Measurements from ENCODE around the gene TBC1D17. TPM values are rescaled to one million over a fixed set of nuclear protein-coding genes. Genes with fewer than 3 reads are reported as not detected.

The TBC1D17 gene
- total and polyA plus RNA-seq, 2 of the 13 experiments (the other 11 are each of a cell fraction or from before 2014, with no cell fraction given) = 9.7 to 16.9 TPM

DNA sequence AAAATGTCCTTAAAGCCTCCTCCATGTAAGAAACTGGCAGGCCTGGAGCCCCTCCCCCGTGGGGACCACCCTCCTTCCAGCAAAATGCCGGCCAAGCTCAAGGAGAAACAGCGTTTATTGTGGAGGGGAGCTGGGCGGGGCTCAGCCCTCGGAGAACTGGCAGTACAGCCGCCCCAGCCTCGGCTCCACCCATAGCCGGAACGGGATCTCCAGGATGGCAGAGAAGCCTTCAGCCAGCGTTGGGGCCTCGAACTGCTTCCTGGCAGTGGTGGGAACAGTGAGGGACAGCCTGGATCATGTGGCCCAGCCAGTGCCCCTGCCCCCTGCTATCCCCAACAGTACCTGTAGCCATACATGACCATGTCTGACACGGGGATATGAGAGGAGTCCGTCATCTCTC, 16.4 kb upstream of the TBC1D17 start:
- no CpG with 5 or more reads among the region's 13 CpGs for WGBS (ENCODE audit: low lambda C conversion rate)
- no peak for DNase-seq (ENCODE audit: low spot score)
- CTCF ChIA-PET (ENCODE audit: low intra/inter-chr PET ratio, low total read pairs) = no interaction called here

More for the DNA sequence above, 16.4 kb upstream of the TBC1D17 start:
- in situ Hi-C loops (cut with HindIII; ENCODE audit: extremely low pct_ligation_motif_present, low pct_unique_long_range_greater_than_20kb) = no loop called here
- Histone ChIP-seq H4K20me1 (ENCODE audit: insufficient read depth, low read length) (peaks cover 6% of the 10 kb centered on the region), H3K9me3 (ENCODE audit: low read length) (no peaks in the 10 kb centered on the region), H3K4me1 (ENCODE audit: insufficient read depth, low read length) (peaks cover 21% of the 10 kb centered on the region), H3K4me3 (replicated peaks in 1 of 3; ENCODE audit: insufficient read depth in 1 of 3, low read depth in 2 of 3, low read length in 3 of 3) (no peak overlapping the region), H3K9ac (ENCODE audit: insufficient read depth, low read depth, low read length) (no peak overlapping the region), H3K4me2 (ENCODE audit: low read depth, low read length) (no peak overlapping the region), H2AFZ (ENCODE audit: low read length) (no peak overlapping the region), H3K27me3 (ENCODE audit: control insufficient read depth in 1 of 2, insufficient read depth in 2 of 2, low read length in 2 of 2) (no peaks in the 10 kb centered on the region), H3K36me3 (replicated peaks in 1 of 2; ENCODE audit: control insufficient read depth in 1 of 2, insufficient read depth in 2 of 2, low read length in 2 of 2) (peaks cover 30 to 66% of the 10 kb centered on the region in 2 experiments), H3K79me2 (ENCODE audit: insufficient read depth, low read length) (peaks cover 10% of the 10 kb centered on the region), H3K27ac (ENCODE audit: extremely low read length, insufficient read depth, low read length) (no peak overlapping the region)
- no TSS peak for BruUV-seq (replicated peaks)
- no peak for FAIRE-seq
- POLR2A ChIA-PET = interaction anchor here (1.1 to 1.3 kb wide), 2 partner anchors 8 to 11 kb away, joined by 3 to 4 read pairs; no protein-coding TSS in a partner anchor
- intact Hi-C loops (cut with micrococcal nuclease; ENCODE audit: unreplicated experiment) = no loop called here
- peak; percentile 45; the same call in 1 of the 2 replicates for TF ChIP-seq PAF1 (CRISPR knock-in tag; IDR thresholded peaks at IDR 0.05)
- TF ChIP-seq, protein P1, sequence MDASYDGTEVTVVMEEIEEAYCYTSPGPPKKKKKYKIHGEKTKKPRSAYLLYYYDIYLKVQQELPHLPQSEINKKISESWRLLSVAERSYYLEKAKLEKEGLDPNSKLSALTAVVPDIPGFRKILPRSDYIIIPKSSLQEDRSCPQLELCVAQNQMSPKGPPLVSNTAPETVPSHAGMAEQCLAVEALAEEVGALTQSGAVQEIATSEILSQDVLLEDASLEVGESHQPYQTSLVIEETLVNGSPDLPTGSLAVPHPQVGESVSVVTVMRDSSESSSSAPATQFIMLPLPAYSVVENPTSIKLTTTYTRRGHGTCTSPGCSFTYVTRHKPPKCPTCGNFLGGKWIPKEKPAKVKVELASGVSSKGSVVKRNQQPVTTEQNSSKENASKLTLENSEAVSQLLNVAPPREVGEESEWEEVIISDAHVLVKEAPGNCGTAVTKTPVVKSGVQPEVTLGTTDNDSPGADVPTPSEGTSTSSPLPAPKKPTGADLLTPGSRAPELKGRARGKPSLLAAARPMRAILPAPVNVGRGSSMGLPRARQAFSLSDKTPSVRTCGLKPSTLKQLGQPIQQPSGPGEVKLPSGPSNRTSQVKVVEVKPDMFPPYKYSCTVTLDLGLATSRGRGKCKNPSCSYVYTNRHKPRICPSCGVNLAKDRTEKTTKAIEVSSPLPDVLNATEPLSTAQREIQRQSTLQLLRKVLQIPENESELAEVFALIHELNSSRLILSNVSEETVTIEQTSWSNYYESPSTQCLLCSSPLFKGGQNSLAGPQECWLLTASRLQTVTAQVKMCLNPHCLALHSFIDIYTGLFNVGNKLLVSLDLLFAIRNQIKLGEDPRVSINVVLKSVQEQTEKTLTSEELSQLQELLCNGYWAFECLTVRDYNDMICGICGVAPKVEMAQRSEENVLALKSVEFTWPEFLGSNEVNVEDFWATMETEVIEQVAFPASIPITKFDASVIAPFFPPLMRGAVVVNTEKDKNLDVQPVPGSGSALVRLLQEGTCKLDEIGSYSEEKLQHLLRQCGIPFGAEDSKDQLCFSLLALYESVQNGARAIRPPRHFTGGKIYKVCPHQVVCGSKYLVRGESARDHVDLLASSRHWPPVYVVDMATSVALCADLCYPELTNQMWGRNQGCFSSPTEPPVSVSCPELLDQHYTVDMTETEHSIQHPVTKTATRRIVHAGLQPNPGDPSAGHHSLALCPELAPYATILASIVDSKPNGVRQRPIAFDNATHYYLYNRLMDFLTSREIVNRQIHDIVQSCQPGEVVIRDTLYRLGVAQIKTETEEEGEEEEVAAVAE (CRISPR knock-in tag; IDR thresholded peaks at IDR 0.05; ENCODE audit: borderline replicate concordance) = no peak
- peak; percentile 56 for TF ChIP-seq AGO2 (optimal IDR thresholded peaks at IDR 0.05; ENCODE audit: low read depth, low read length)
- peak; percentile 8; the same call in 1 of the 2 replicates for TF ChIP-seq POLR2G (IDR thresholded peaks at IDR 0.05; ENCODE audit: low read depth, low read length)
- no peak for ATAC-seq
